Measurements from ENCODE around the gene RBM38.

Gene RBM38

GRCh38 chr20:57379263-57379647 is 11.9 kb upstream of the RBM38 start:
- Histone ChIP-seq H3K4me3 (ENCODE audit: low read depth, low read length) (no peak overlapping the region), H3K4me1 (ENCODE audit: control insufficient read depth, insufficient read depth, low read length) (no peaks in the 10 kb centered on the region), H3K27ac (ENCODE audit: extremely low read depth, low read depth, low read length) (no peak overlapping the region), H3K9me3 (ENCODE audit: control insufficient read depth, insufficient read depth, low read depth, low read length) (no peaks in the 10 kb centered on the region), H3K36me3 (ENCODE audit: control insufficient read depth in 2 of 2, insufficient read depth in 1 of 2, low read length in 2 of 2) (peaks cover 16 to 72% of the 10 kb centered on the region in 2 experiments)
- TF ChIP-seq ZNF18 (tag by site-specific recombination; IDR thresholded peaks at IDR 0.05) (no peak), ZNF768 (tag by site-specific recombination; IDR thresholded peaks at IDR 0.05) (no peak), YY2 (tag by site-specific recombination; IDR thresholded peaks at IDR 0.05) (no peak), ZNF621 (tag by site-specific recombination; IDR thresholded peaks at IDR 0.05) (no peak), BCL11B (tag by site-specific recombination; IDR thresholded peaks at IDR 0.05; ENCODE audit: low read depth) (no peak), ZNF610 (tag by site-specific recombination; IDR thresholded peaks at IDR 0.05; ENCODE audit: borderline replicate concordance) (no peak), ZNF341 (tag by site-specific recombination; IDR thresholded peaks at IDR 0.05; ENCODE audit: low read depth) (no peak), ZNF280D (tag by site-specific recombination; IDR thresholded peaks at IDR 0.05) (no peak), ZNF335 (tag by site-specific recombination; conservative IDR thresholded peaks at IDR 0.05) (no peak)
- ChIA-PET POLR2A (no interaction called here), CTCF (interaction anchor here (0.7 to 2.1 kb wide), 3 partner anchors 9 to 117 kb away, joined by 3 to 10 read pairs (median 4); no protein-coding TSS in a partner anchor)

GRCh38 chr20:57380081-57380750 is 11.0 kb upstream of the RBM38 start:
- ChIA-PET POLR2A (no interaction called here), CTCF (interaction anchor here (0.8 to 2.1 kb wide), 4 partner anchors 19 to 116 kb away, joined by 3 to 10 read pairs (median 3); no protein-coding TSS in a partner anchor)
- no peak overlapping the region for H3K27ac ChIP-seq (ENCODE audit: extremely low read depth, low read depth, low read length)
- H3K4me1 ChIP-seq (ENCODE audit: control insufficient read depth, insufficient read depth, low read length): no peaks in the 10 kb centered on the region
- peaks cover 13 to 72% of the 10 kb centered on the region in 2 experiments for H3K36me3 ChIP-seq (ENCODE audit: control insufficient read depth in 2 of 2, insufficient read depth in 1 of 2, low read length in 2 of 2)
- H3K9me3 ChIP-seq (ENCODE audit: control insufficient read depth, insufficient read depth, low read depth, low read length): no peaks in the 10 kb centered on the region
- H3K4me3 ChIP-seq (ENCODE audit: low read depth, low read length): no peak overlapping the region
- TF ChIP-seq ZEB2 (tag by site-specific recombination; IDR thresholded peaks at IDR 0.05) (no peak), ZNF561 (tag by site-specific recombination; IDR thresholded peaks at IDR 0.05; ENCODE audit: borderline replicate concordance) (no peak), CTCF (tag by site-specific recombination; IDR thresholded peaks at IDR 0.05) (no peak), ZNF843 (tag by site-specific recombination; IDR thresholded peaks at IDR 0.05) (no peak), KLF8 (tag by site-specific recombination; IDR thresholded peaks at IDR 0.05) (no peak), ZNF610 (tag by site-specific recombination; IDR thresholded peaks at IDR 0.05; ENCODE audit: borderline replicate concordance) (no peak), SCRT1 (tag by site-specific recombination; IDR thresholded peaks at IDR 0.05; ENCODE audit: borderline replicate concordance) (no peak), SP7 (tag by site-specific recombination; IDR thresholded peaks at IDR 0.05) (no peak), ZNF555 (tag by site-specific recombination; conservative IDR thresholded peaks at IDR 0.05) (no peak), ZBTB10 (tag by site-specific recombination; IDR thresholded peaks at IDR 0.05) (no peak), ZNF660 (tag by site-specific recombination; IDR thresholded peaks at IDR 0.05) (no peak), TSHZ1 (tag by site-specific recombination; IDR thresholded peaks at IDR 0.05; ENCODE audit: borderline replicate concordance) (no peak), ZFP69B (tag by site-specific recombination; IDR thresholded peaks at IDR 0.05) (no peak), KLF7 (tag by site-specific recombination; IDR thresholded peaks at IDR 0.05; ENCODE audit: borderline replicate concordance) (no peak)
